Measurements from ENCODE around the gene PLD3. TPM values are rescaled to one million over a fixed set of nuclear protein-coding genes. Genes with fewer than 3 reads are reported as not detected.

PLD3 gene
- total RNA-seq, 1 experiment from 2014 or later = 146 TPM

- H3K27me3 ChIP-seq (ENCODE audit: insufficient read depth, low read depth) = no peaks in the 10 kb centered on the region
- H3K4me2 ChIP-seq = no peak overlapping the region
- no peaks in the 10 kb centered on the region for H3K9me2 ChIP-seq (ENCODE audit: insufficient read depth)
- no TSS peak for BruUV-seq (replicated peaks)
- no peaks in the 10 kb centered on the region for H3K79me2 ChIP-seq (ENCODE audit: low read depth)
- no peak overlapping the region for H2AFZ ChIP-seq
- CTCF ChIA-PET = no interaction called here
- no peak for DNase-seq
- no peaks in the 10 kb centered on the region for H3K36me3 ChIP-seq (ENCODE audit: low read depth)
- peaks cover 3% of the 10 kb centered on the region for H3K4me1 ChIP-seq (replicated peaks; ENCODE audit: insufficient read depth)
- POLR2A ChIA-PET (ENCODE audit: unreplicated experiment) = interaction anchor here (0.6 kb wide), 1 partner anchor 39 kb away, joined by 6 read pairs; no protein-coding TSS in a partner anchor
- H4K20me1 ChIP-seq (ENCODE audit: insufficient read depth) = no peaks in the 10 kb centered on the region
- no peaks in the 10 kb centered on the region; the same call in 1 of the 2 replicates for H3F3A ChIP-seq (ENCODE audit: insufficient read depth, low read depth)
- no peak for TF ChIP-seq EZH2 (IDR thresholded peaks at IDR 0.05; ENCODE audit: low read depth)
- TF ChIP-seq, protein P1, sequence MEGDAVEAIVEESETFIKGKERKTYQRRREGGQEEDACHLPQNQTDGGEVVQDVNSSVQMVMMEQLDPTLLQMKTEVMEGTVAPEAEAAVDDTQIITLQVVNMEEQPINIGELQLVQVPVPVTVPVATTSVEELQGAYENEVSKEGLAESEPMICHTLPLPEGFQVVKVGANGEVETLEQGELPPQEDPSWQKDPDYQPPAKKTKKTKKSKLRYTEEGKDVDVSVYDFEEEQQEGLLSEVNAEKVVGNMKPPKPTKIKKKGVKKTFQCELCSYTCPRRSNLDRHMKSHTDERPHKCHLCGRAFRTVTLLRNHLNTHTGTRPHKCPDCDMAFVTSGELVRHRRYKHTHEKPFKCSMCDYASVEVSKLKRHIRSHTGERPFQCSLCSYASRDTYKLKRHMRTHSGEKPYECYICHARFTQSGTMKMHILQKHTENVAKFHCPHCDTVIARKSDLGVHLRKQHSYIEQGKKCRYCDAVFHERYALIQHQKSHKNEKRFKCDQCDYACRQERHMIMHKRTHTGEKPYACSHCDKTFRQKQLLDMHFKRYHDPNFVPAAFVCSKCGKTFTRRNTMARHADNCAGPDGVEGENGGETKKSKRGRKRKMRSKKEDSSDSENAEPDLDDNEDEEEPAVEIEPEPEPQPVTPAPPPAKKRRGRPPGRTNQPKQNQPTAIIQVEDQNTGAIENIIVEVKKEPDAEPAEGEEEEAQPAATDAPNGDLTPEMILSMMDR (conservative IDR thresholded peaks at IDR 0.05) = no peak
- no peak overlapping the region for H3K4me3 ChIP-seq
- H3K9me3 ChIP-seq (ENCODE audit: insufficient read depth, low read depth) = no peaks in the 10 kb centered on the region
- intact Hi-C loops (cut with micrococcal nuclease; ENCODE audit: unreplicated experiment) = no loop called here
- no peak overlapping the region for H3K27ac ChIP-seq
These were observed 38.7 kb downstream of the PLD3 start for GRCh38 chr19:40387155-40387554.

DNA sequence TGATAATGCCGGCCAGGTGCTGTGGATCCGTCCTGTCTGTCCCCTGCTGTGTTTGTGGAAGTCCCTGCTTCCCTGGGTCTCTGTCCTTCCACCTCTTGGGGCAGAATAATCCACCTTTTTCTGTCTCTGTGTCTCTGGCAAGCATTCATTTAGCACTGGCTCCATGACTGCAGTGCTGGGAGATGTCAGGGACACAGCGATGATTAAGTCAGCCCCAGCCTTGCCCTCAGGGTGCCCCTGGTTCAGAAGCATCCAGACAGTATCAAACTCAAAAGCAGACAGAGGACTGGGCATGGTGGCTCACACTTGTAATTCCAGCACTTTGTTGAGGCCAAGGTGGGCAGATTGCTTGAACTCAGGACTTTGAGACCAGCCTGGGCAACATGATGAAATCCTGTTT, 40.0 kb downstream of the PLD3 start:
- H2AFZ ChIP-seq = no peak overlapping the region
- no peaks in the 10 kb centered on the region for H3K9me2 ChIP-seq (ENCODE audit: insufficient read depth)
- H4K20me1 ChIP-seq (ENCODE audit: insufficient read depth) = no peaks in the 10 kb centered on the region
- no TSS peak for BruUV-seq (replicated peaks)
- no peaks in the 10 kb centered on the region for H3K9me3 ChIP-seq (ENCODE audit: insufficient read depth, low read depth)
- TF ChIP-seq, protein P1 (conservative IDR thresholded peaks at IDR 0.05) = no peak
- no peak for TF ChIP-seq EZH2 (IDR thresholded peaks at IDR 0.05; ENCODE audit: low read depth)
- H3K27ac ChIP-seq = no peak overlapping the region
- peaks cover 16% of the 10 kb centered on the region for H3K4me1 ChIP-seq (replicated peaks; ENCODE audit: insufficient read depth)
- ChIA-PET POLR2A (ENCODE audit: unreplicated experiment) (interaction anchor here (0.6 kb wide), 1 partner anchor 197 kb away, joined by 7 read pairs; no protein-coding TSS in a partner anchor), CTCF (no interaction called here)
- no peak overlapping the region for H3K4me2 ChIP-seq
- H3K27me3 ChIP-seq (ENCODE audit: insufficient read depth, low read depth) = no peaks in the 10 kb centered on the region
- no peak for DNase-seq
- intact Hi-C loops (cut with micrococcal nuclease; ENCODE audit: unreplicated experiment) = no loop called here
- no peaks in the 10 kb centered on the region for H3K79me2 ChIP-seq (ENCODE audit: low read depth)
- H3F3A ChIP-seq (ENCODE audit: insufficient read depth, low read depth) = no peaks in the 10 kb centered on the region; the same call in 1 of the 2 replicates
- H3K4me3 ChIP-seq = no peak overlapping the region
- no peaks in the 10 kb centered on the region for H3K36me3 ChIP-seq (ENCODE audit: low read depth)

DNA sequence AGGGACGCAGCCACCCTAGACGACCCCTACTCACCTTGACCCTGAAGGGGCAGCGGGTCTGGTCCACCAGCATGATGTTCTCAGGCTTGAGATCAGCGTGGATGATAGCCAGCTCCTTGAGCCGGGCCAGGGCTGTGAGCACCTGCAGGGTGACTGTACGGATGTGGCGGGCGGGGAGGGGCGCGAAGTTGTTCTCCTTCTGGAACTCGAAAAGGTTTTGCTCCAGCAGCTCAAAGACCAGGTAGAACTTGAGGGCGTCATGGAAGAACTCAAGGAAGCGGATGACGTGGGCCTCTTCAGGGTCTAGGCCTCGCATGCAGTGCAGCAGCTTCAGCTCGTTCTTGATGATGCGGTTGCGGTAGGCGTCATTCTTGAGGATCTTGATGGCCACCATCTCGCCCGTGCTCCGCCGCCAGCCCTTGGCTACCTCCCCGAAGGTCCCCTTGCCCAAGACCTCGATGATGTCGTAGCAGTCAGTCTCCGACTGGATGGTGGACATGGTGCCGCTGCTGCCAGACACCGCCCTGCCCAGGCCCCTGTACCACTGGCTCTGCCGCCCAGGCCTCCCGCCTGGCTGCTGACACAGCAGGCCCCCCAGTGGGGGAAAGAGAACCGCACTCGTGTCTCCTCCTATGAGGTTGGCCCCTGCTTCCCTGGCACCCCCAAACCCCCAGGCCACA, 41.0 kb downstream of the PLD3 start:
- BruUV-seq (replicated peaks) = no TSS peak
- no peaks in the 10 kb centered on the region for H3K9me3 ChIP-seq (ENCODE audit: insufficient read depth, low read depth)
- H3K36me3 ChIP-seq (ENCODE audit: low read depth) = no peaks in the 10 kb centered on the region
- DNase-seq = no peak
- H3K4me3 ChIP-seq = no peak overlapping the region
- H3K27me3 ChIP-seq (ENCODE audit: insufficient read depth, low read depth) = no peaks in the 10 kb centered on the region
- H3K27ac ChIP-seq = no peak overlapping the region
- H3K79me2 ChIP-seq (ENCODE audit: low read depth) = no peaks in the 10 kb centered on the region
- no peaks in the 10 kb centered on the region for H4K20me1 ChIP-seq (ENCODE audit: insufficient read depth)
- intact Hi-C loops (cut with micrococcal nuclease; ENCODE audit: unreplicated experiment) = loop anchor here (5.0 to 10.0 kb wide), 2 partner anchors 42 to 135 kb away; partner anchors contain the start of genes C19orf47 and PLD3
- POLR2A ChIA-PET (ENCODE audit: unreplicated experiment) = no interaction called here
- no peak overlapping the region for H2AFZ ChIP-seq
- H3K9me2 ChIP-seq (ENCODE audit: insufficient read depth) = no peaks in the 10 kb centered on the region
- peaks cover 18% of the 10 kb centered on the region for H3K4me1 ChIP-seq (replicated peaks; ENCODE audit: insufficient read depth)
- TF ChIP-seq, protein P1 (conservative IDR thresholded peaks at IDR 0.05) = no peak
- TF ChIP-seq EZH2 (IDR thresholded peaks at IDR 0.05; ENCODE audit: low read depth) = no peak
- CTCF ChIA-PET = no interaction called here
- no peaks in the 10 kb centered on the region; the same call in 1 of the 2 replicates for H3F3A ChIP-seq (ENCODE audit: insufficient read depth, low read depth)
- no peak overlapping the region for H3K4me2 ChIP-seq

Measured in PC-9 (cell line).